ENCODE results near the gene FBXO45.

DNA sequence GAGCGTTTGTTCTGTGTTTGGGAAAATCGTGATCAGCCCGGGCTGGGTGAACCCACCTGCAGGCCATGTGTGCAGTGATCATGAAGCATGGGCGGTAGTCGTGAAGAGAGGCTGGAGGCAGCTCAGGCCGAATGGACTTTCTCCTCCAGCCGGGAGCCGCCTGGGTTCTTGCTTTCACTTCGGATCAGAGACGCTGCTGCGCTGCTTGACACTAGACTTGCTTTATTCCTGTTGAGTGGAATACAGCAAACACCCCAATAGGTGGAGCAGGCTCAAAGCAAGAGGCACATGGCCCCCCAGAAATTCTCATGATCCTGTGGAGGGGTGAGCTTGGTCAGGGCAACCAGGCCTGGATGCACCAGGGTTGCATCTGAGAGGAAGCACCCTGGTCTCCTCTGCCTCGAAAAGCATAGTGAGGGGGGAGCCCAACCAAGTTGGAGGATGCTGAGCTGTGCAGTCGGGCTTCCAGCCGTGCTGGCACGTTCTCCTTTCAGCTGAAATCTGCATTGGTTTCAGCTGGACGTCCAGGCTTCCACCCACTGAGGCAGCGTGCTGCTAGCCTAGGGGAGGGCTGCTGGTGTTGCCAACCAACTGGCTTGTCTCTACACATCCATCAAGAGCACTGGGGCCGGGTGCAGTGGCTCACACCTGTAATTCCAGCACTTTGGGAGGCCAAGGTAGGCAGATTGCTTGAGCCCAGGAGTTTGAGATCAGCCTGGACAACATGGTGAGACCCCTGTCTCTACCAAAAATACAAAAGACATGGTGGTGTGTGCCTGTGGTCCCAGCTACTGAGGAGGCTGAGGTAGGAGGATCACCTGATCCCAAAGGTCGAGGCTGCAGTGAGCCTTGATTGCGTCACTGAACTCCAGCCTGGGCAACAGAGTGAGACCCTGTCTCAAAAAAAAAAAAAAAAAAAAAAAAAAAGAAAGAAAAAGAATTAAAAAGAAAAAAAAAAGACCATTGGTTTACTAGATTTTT lies 68.2 kb downstream of the FBXO45 start:
- TF ChIP-seq CTCF (IDR thresholded peaks at IDR 0.05 in 4 of 5, conservative IDR thresholded peaks at IDR 0.05 in 1 of 5) (no peak), POLR2A (IDR thresholded peaks at IDR 0.05) (no peak)

All from gastrocnemius medialis (tissue), 4 donors.